CD14-positive monocyte (primary cell): ENCODE measurements around the gene RAX. TPM values are rescaled to one million over a fixed set of nuclear protein-coding genes. Genes with fewer than 3 reads are reported as not detected.

Source experiments
- DNase-seq, 3 donors: peaks; one replicate each; pipeline ENCODE4 v3.0.0-alpha.2; 2011 to 2022
- H2AFZ ChIP-seq: 2 replicates; pipeline ENCODE4 v1.6.0; 2012; ENCODE audit warnings: mild to moderate bottlenecking, low read depth, low read length, inconsistent platforms; ENCODE audit not compliant: insufficient read depth, poor library complexity, severe bottlenecking
- H3K27ac ChIP-seq, 2 donors: 1 replicate in 1 of 2; 2 replicates in 1 of 2; pipeline ENCODE4 v1.5.1; 2012 to 2013; ENCODE audit warnings: low read length in 2 of 2, control low read depth in 1 of 2, inconsistent platforms in 1 of 2, low read depth in 1 of 2, mild to moderate bottlenecking in 1 of 2
- H3K27me3 ChIP-seq, 2 donors: one replicate each; pipeline versions ENCODE4 v1.6.0 to v1.6.1; 2011 to 2013; ENCODE audit warnings: low read length in 2 of 2; ENCODE audit not compliant: control insufficient read depth in 2 of 2, insufficient read depth in 2 of 2
- H3K36me3 ChIP-seq, 2 donors: replicated peaks in 1 of 2; 1 replicate in 1 of 2; 2 replicates in 1 of 2; pipeline versions ENCODE4 v1.5.1 to v1.6.1; 2012 to 2013; ENCODE audit warnings: low read length in 2 of 2, control low read depth in 1 of 2, inconsistent platforms in 1 of 2, mild to moderate bottlenecking in 1 of 2; ENCODE audit not compliant: insufficient read depth in 2 of 2, control insufficient read depth in 1 of 2
- H3K4me1 ChIP-seq, 2 donors: 1 replicate in 1 of 2; 2 replicates in 1 of 2; pipeline versions ENCODE4 v1.5.1 to v1.6.1; 2012 to 2013; ENCODE audit warnings: low read length in 2 of 2, control low read depth in 1 of 2, inconsistent platforms in 1 of 2, mild to moderate bottlenecking in 1 of 2, moderate library complexity in 1 of 2; ENCODE audit not compliant: insufficient read depth in 2 of 2, control insufficient read depth in 1 of 2
- H3K4me2 ChIP-seq: replicated peaks from 2 replicates; pipeline ENCODE3; 2012; ENCODE audit warnings: low read length, moderate library complexity, mild to moderate bottlenecking; ENCODE audit not compliant: poor library complexity, severe bottlenecking; ENCODE audit errors: extremely low read depth
- H3K4me3 ChIP-seq, 3 experiments: fragments of 200-600 bp in 1 of 3; sonication (generic) in 1 of 3; replicated peaks in 1 of 3; 1 replicate in 2 of 3; 2 replicates in 1 of 3; pipeline ENCODE4 v1.5.1; 2011 to 2013; ENCODE audit warnings: low read length in 3 of 3, mild to moderate bottlenecking in 3 of 3, control low read depth in 2 of 3, low read depth in 2 of 3, inconsistent platforms in 1 of 3, moderate library complexity in 1 of 3
- H3K79me2 ChIP-seq: 2 replicates; pipeline ENCODE4 v1.6.0; 2012; ENCODE audit warnings: mild to moderate bottlenecking, control low read depth, inconsistent platforms, low read length, moderate library complexity; ENCODE audit not compliant: insufficient read depth
- H3K9ac ChIP-seq: 2 replicates; pipeline ENCODE4 v1.6.0; 2017; ENCODE audit warnings: low read length, mild to moderate bottlenecking; ENCODE audit not compliant: insufficient read depth, poor library complexity, severe bottlenecking
- H3K9me3 ChIP-seq, 2 donors: replicated peaks in 1 of 2; 1 replicate in 1 of 2; 2 replicates in 1 of 2; pipeline versions ENCODE4 v1.5.1 to v1.6.1; 2012 to 2013; ENCODE audit warnings: low read length in 2 of 2, control low read depth in 1 of 2; ENCODE audit not compliant: control insufficient read depth in 1 of 2, insufficient read depth in 1 of 2
- H4K20me1 ChIP-seq: 2 replicates; pipeline ENCODE4 v1.6.0; 2012; ENCODE audit warnings: mild to moderate bottlenecking, low read length, control low read depth, moderate library complexity; ENCODE audit not compliant: insufficient read depth
- H3K27ac Mint-ChIP-seq, 7 donors: one replicate each; pipeline ENCODE4 v1.8.0; 2020; ENCODE audit warnings: mild to moderate bottlenecking in 7 of 7, mixed read lengths in 7 of 7, moderate library complexity in 6 of 7, inconsistent platforms in 2 of 7
- H3K27me3 Mint-ChIP-seq, 3 donors: one replicate each; pipeline ENCODE4 v1.8.0; 2021 to 2022; ENCODE audit warnings: low read depth in 3 of 3, mild to moderate bottlenecking in 3 of 3, mixed read lengths in 3 of 3, moderate library complexity in 3 of 3, inconsistent platforms in 1 of 3
- H3K36me3 Mint-ChIP-seq, 2 donors: one replicate each; pipeline ENCODE4 v1.8.0; 2020; ENCODE audit warnings: mixed read lengths in 2 of 2, inconsistent platforms in 1 of 2, mild to moderate bottlenecking in 1 of 2
- H3K4me1 Mint-ChIP-seq: one replicate; pipeline ENCODE4 v1.8.0; 2020; ENCODE audit warnings: mild to moderate bottlenecking, mixed read lengths
- H3K4me3 Mint-ChIP-seq, 2 donors: one replicate each; pipeline ENCODE4 v1.8.0; 2020; ENCODE audit warnings: mild to moderate bottlenecking in 2 of 2, mixed read lengths in 2 of 2, moderate library complexity in 1 of 2
- H3K9me3 Mint-ChIP-seq, 7 donors: one replicate each; pipeline ENCODE4 v1.8.0; 2020 to 2022; ENCODE audit warnings: mixed read lengths in 7 of 7, mild to moderate bottlenecking in 6 of 7, moderate library complexity in 6 of 7, inconsistent platforms in 2 of 7
- CTCF ChIP-seq: fragments of 200-600 bp; IDR thresholded peaks from one replicate; pipeline ENCODE4 v1.8.0; 2022; ENCODE audit warnings: antibody characterized with exemption, mild to moderate bottlenecking
- WGBS: methylation state at CpG from one replicate; pipeline ENCODE4 v1.1.5; 2013; ENCODE audit warnings: missing lambda C conversion rate; ENCODE audit not compliant: insufficient coverage; 5-methylcytosine and 5-hydroxymethylcytosine counted together
- intact Hi-C, 2 donors: fragments of 100-400 bp; cut with micrococcal nuclease; formaldehyde crosslinking; loops; one replicate each; pipeline versions ENCODE4 v1.15.0 to v1.15.1; 2023
- polyA plus RNA-seq, 3 donors: library from polyadenylated mRNA; depleted of rRNA in 1 of 3; unstranded in 2 of 3; stranded (reverse) in 1 of 3; fragments of 300-500 nt in 2 of 3; fragments of >200 nt in 1 of 3; fragmentation: Illumina TruSeq in 2 of 3; gene quantifications; 1 replicate in 2 of 3; 2 replicates in 1 of 3; pipeline ENCODE4 v1.2.3, GENCODE V29; 2012 to 2021

Gene RAX
- polyA plus RNA-seq, 3 donors: not detected

- H3K36me3 Mint-ChIP-seq: no peaks in the 10 kb centered on the region
- no peaks in the 10 kb centered on the region for H3K4me1 ChIP-seq
- peaks cover 0 to 8% (median 5%) of the 10 kb centered on the region in 7 donors for H3K9me3 Mint-ChIP-seq
- DNase-seq: no peak
- no peak for TF ChIP-seq CTCF
- H3K4me1 Mint-ChIP-seq: no peaks in the 10 kb centered on the region
- no peak within 1 kb of the TSS for H3K4me3 ChIP-seq
- no peaks in the 10 kb centered on the region for H3K79me2 ChIP-seq
- H2AFZ ChIP-seq: no peak within 1 kb of the TSS
- intact Hi-C loops: no loop called here
- H3K4me3 Mint-ChIP-seq: peak within 1 kb of the TSS in 1 of 2 donors; percentile 87
- peaks cover 46 to 60% of the 10 kb centered on the region in 2 donors for H3K27me3 ChIP-seq
- H3K27ac ChIP-seq: no peak within 1 kb of the TSS
- peaks cover 51 to 57% (median 51%) of the 10 kb centered on the region in 3 donors for H3K27me3 Mint-ChIP-seq
- 4% methylated on average over 25 of the region's 29 CpGs for WGBS
- H4K20me1 ChIP-seq: no peaks in the 10 kb centered on the region
- H3K27ac Mint-ChIP-seq: peak within 1 kb of the TSS in 1 of 7 donors; percentile 47
- H3K4me2 ChIP-seq: no peak within 1 kb of the TSS
- no peak within 1 kb of the TSS for H3K9ac ChIP-seq
- peaks cover 0 to 17% of the 10 kb centered on the region in 2 donors for H3K9me3 ChIP-seq
- no peaks in the 10 kb centered on the region for H3K36me3 ChIP-seq
These were observed 53.5 kb downstream of the RAX start, which contains the start of gene GRP for GRCh38 chr18:59219672-59220163. TSS of gene GRP (plus strand) at chr18:59220158. CDS start at chr18:59220266, 108 bp downstream.

GRCh38 chr18:59218018-59218417, 55.2 kb downstream of the RAX start:
- Histone ChIP-seq H3K27me3 (peaks cover 37 to 52% of the 10 kb centered on the region in 2 donors), H3K4me3 (no peak overlapping the region), H3K79me2 (no peaks in the 10 kb centered on the region), H3K9ac (no peak overlapping the region), H3K27ac (no peak overlapping the region), H4K20me1 (no peaks in the 10 kb centered on the region), H3K4me2 (no peak overlapping the region), H3K36me3 (no peaks in the 10 kb centered on the region), H3K4me1 (no peaks in the 10 kb centered on the region), H3K9me3 (peaks cover 0 to 17% of the 10 kb centered on the region in 2 donors), H2AFZ (no peak overlapping the region)
- Mint-ChIP-seq H3K9me3 (peaks cover 0 to 9% (median 7%) of the 10 kb centered on the region in 7 donors), H3K36me3 (no peaks in the 10 kb centered on the region), H3K4me1 (no peaks in the 10 kb centered on the region), H3K4me3 (peak overlapping the region in 1 of 2 donors; percentile 49), H3K27me3 (peaks cover 48 to 56% (median 49%) of the 10 kb centered on the region in 3 donors), H3K27ac (no peak overlapping the region)
- TF ChIP-seq CTCF: no peak
- intact Hi-C loops: no loop called here
- DNase-seq: no peak
- 60% methylated on average over 1 of the region's 6 CpGs for WGBS

Other genes starting within 250 kb of the RAX start
- gene SEC11C, start 133.6 kb downstream of the RAX start, polyA plus RNA-seq: 10 to 100 TPM; 14.9 to 98.4 (median 98.0) TPM
- not detected for gene GRP, start 53.3 kb downstream of the RAX start, polyA plus RNA-seq
- gene CPLX4, start 45.2 kb upstream of the RAX start, polyA plus RNA-seq: not detected
- 10 to 100 TPM in 1 of 3 donors, 1 to 10 TPM in 2; 4.7 to 10.9 (median 7.6) TPM for gene LMAN1, start 85.8 kb upstream of the RAX start, polyA plus RNA-seq